BE2C (cell line): ENCODE results near the gene XYLB.
"Not testable (repeated sequence)": the region's sequence is repeated elsewhere in the genome, so short reads cannot be mapped to it uniquely, and the experiment has no call there.

Experiments used
- DNase-seq: peaks from one replicate; pipeline ENCODE4 v3.0.0-alpha.2; 2020
- H3K27me3 ChIP-seq: fragments of 250-450 bp; sonication (Bioruptor Pico); 2 replicates; pipeline ENCODE4 v1.5.1; 2020; ENCODE audit warnings: mild to moderate bottlenecking
- H3K36me3 ChIP-seq: fragments of 250-450 bp; sonication (Bioruptor Pico); 2 replicates; pipeline ENCODE4 v1.5.1; 2020; ENCODE audit warnings: mild to moderate bottlenecking
- H3K4me1 ChIP-seq: fragments of 250-450 bp; sonication (Bioruptor Pico); 2 replicates; pipeline ENCODE4 v1.5.1; 2020
- H3K4me3 ChIP-seq: 2 replicates; pipeline ENCODE4 v1.5.1; 2011; ENCODE audit warnings: low read depth, low read length
- H3K9me3 ChIP-seq: fragments of 250-450 bp; sonication (Bioruptor Pico); 2 replicates; pipeline ENCODE4 v1.5.1; 2020
- TF ChIP-seq, protein P1 (sequence below): IDR thresholded peaks from 2 replicates; pipeline ENCODE4 v1.5.1; 2012; ENCODE audit warnings: mild to moderate bottlenecking, low read depth, low read length

Gene XYLB

DNA sequence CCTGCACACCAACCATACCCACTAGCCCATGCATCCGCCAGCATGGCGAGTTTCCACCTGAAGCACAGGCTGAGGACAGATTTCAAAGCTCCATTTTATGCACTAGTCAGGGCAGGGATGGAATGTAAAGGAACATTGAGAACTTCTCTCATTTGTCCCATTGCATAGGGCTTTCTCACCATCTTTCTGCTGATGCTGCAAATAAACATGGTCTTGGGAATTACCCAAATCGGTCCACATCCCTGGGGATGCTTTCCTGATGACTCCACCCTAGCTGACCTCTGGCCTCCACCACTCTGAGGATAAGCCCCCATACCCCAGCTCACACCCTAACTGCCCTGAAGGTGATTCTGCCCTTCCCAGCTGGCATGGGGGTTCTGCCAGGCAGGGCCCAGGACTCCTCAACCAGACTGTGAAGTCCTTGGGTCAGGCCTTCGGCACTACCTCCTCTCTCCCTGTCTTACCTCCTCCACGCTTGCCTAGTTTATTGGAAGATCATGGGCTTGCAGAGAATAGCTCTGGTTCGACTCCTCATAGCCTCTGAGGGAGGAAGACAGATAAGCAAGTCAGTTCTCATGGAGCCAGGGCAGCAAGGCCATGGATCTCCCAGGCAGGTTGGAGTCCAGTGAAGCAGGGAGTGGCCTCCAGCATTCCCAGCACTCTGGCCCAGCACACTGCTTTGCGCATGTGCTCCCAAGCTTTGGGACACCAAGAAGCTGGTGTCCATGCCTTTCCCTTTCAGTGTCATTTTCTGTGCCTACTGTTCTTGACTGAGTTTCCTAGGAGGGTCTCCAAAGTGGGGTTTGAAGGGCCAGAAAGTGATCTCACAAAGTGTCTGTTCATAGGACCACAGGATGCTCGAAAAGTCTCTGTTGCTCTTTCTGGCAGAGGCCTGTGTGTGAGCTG lies 27.6 kb upstream of the XYLB start:
- Histone ChIP-seq H3K36me3 (no peaks in the 10 kb centered on the region), H3K4me3 (no peak overlapping the region), H3K27me3 (no peaks in the 10 kb centered on the region), H3K9me3 (no peaks in the 10 kb centered on the region), H3K4me1 (no peaks in the 10 kb centered on the region)
- TF ChIP-seq, protein P1, sequence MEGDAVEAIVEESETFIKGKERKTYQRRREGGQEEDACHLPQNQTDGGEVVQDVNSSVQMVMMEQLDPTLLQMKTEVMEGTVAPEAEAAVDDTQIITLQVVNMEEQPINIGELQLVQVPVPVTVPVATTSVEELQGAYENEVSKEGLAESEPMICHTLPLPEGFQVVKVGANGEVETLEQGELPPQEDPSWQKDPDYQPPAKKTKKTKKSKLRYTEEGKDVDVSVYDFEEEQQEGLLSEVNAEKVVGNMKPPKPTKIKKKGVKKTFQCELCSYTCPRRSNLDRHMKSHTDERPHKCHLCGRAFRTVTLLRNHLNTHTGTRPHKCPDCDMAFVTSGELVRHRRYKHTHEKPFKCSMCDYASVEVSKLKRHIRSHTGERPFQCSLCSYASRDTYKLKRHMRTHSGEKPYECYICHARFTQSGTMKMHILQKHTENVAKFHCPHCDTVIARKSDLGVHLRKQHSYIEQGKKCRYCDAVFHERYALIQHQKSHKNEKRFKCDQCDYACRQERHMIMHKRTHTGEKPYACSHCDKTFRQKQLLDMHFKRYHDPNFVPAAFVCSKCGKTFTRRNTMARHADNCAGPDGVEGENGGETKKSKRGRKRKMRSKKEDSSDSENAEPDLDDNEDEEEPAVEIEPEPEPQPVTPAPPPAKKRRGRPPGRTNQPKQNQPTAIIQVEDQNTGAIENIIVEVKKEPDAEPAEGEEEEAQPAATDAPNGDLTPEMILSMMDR = no peak
- no peak for DNase-seq

DNA sequence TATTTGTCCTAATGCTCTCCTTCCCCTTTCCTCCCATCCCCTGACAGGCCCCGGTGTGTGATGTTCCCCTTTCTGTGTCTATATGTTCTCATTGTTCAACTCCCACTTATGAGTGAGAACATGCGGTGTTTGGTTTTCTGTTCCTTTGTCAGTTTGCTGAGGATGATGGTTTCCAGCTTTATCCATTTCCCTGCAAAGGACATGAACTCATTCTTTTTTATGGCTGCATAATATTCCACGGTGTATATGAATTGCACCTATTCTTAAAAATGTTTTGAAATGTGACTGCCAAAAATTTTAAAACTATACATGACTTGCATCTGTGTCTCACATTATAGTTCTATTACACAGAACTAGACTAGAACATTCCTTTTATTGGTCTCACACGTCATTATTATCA lies 25.9 kb upstream of the XYLB start:
- H3K9me3 ChIP-seq, H3K4me1 ChIP-seq, H3K27me3 ChIP-seq, H3K4me3 ChIP-seq, DNase-seq, H3K36me3 ChIP-seq: not testable (repeated sequence)

DNA sequence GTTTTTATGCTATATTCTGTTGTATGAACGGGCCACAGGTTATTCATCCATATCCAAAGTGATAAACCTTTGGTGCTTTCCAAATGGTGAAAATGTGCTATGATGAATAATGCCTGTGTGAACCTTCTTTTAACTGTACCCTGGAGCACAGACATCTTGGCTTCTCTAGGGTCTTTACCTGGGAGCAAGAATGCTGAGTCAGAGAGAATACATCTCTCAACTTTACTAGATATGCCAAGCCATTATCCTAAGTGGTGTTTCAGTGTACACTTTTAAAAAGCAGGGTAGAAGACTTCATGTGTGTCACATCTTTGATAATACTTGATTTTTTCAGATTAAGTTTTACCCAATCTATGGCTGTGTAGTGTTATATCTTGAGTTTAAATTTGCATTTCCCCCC lies 23.5 kb upstream of the XYLB start:
- TF ChIP-seq, protein P1 = no peak
- no peaks in the 10 kb centered on the region for H3K27me3 ChIP-seq
- H3K36me3 ChIP-seq = no peaks in the 10 kb centered on the region
- H3K4me1 ChIP-seq = no peaks in the 10 kb centered on the region
- H3K4me3 ChIP-seq = no peak overlapping the region
- no peaks in the 10 kb centered on the region for H3K9me3 ChIP-seq
- no peak for DNase-seq

DNA sequence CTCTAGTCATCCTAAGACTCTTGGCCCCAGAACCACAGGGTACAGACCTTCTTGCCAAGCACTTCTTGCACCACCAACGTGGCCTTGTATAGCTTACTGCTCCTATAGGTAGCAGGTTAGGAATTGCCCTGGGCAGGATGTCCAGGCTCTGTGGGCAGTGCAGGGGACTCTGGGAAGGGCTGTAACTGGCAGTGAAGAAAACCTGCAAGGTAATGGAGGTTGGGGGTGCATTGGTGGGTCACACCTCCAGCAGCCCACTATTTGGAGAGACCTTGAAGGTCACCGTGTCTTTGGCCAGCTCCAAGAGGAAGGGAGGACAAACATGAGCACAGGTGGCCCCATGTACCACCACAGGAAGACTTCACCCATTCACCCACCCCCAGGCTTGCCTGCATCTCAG lies 21.3 kb upstream of the XYLB start:
- Histone ChIP-seq H3K27me3 (no peaks in the 10 kb centered on the region), H3K9me3 (no peaks in the 10 kb centered on the region), H3K36me3 (no peaks in the 10 kb centered on the region), H3K4me3 (no peak overlapping the region), H3K4me1 (no peaks in the 10 kb centered on the region)
- TF ChIP-seq, protein P1 = no peak
- DNase-seq = no peak

DNA sequence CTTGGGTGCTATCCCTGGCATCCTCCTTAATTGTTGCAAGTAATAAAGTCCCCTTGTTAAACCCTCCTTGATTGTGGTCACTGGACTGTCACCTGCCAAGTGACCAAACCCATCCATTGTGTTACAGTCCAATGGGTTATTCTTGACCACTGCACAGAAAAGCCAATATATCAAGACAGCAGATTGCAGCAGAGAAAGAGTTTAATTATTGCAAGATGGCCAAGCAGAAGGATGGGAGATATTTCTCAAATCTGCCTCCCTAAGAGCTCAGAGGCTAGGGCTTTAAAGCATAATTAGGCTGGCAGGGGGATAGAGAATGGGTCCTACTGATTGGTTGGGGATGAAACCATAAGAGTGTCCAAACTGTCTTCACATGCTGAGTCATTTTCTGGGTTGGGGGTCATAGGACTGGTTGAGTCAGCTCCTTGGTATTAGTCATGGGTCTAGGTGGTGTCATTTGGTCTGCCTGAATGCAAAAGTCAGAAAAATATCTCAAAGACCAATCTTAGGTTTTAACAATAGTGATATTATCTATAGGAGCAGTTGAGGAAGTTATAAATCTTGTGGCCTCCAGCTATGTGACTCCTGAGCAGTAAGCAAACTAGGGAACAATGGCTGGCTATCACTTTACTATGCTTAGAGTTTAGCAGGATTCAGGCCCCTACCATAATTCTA lies 19.1 kb upstream of the XYLB start:
- H3K9me3 ChIP-seq = no peaks in the 10 kb centered on the region
- no peak for DNase-seq
- no peak overlapping the region for H3K4me3 ChIP-seq
- no peaks in the 10 kb centered on the region for H3K4me1 ChIP-seq
- TF ChIP-seq, protein P1 = no peak
- H3K27me3 ChIP-seq = no peaks in the 10 kb centered on the region
- H3K36me3 ChIP-seq = no peaks in the 10 kb centered on the region

DNA sequence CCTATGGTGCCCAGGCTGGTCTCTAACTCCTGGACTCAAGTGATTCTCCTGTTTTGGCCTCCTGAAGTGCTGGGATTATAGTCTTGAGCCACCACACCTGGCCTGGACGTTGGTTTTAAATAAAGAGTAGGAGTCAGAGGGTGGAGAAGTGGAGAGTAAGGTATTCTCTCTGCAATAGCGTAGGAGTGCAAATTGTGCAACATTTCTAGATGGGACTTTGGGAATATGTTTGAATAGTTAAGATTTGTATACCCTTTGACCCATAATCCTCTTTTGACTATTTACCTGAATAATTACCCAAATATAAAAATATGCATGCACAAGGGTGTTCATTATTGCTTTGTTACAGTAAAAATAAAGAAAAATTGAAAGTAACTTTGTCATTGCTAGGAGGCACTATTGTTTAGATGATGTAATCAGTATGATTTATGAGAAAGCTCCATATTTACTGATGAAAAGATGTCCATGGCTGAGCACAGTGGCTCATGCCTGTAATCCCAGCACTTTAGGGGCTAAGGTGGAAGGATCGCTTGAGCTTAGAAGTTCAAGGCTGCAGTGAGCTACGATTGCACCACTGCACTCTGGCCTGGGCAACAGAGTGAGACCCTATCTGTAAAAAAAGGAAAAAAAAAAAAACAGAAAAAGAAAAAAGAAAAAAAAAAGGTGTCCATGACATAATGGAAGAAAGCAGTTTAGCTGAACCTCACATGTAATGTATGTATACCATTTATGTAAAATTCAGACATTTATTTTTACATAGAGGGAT lies 15.1 kb upstream of the XYLB start:
- DNase-seq = no peak
- Histone ChIP-seq H3K4me1 (no peaks in the 10 kb centered on the region), H3K27me3 (no peaks in the 10 kb centered on the region), H3K36me3 (no peaks in the 10 kb centered on the region), H3K4me3 (no peak overlapping the region), H3K9me3 (no peaks in the 10 kb centered on the region)
- TF ChIP-seq, protein P1 = no peak
